Transverse colon (tissue), 1 donor: Measurements from ENCODE around the gene GPR37L1.

ENCODE experiments used
- EP300 ChIP-seq: sonication (generic); formaldehyde crosslinking; IDR thresholded peaks from one replicate; pipeline ENCODE4 v1.6.1; 2017; ENCODE audit warnings: antibody characterized with exemption, low read depth
- POLR2A ChIP-seq: fragments of 450-650 bp; IDR thresholded peaks from one replicate; pipeline ENCODE4 v1.6.1; 2016; ENCODE audit warnings: antibody characterized with exemption, mild to moderate bottlenecking, moderate library complexity

GRCh38 chr1:202165942-202166843, 43.5 kb downstream of the GPR37L1 start:
- no peak for TF ChIP-seq EP300
- TF ChIP-seq POLR2A = no peak
